Testis (tissue), 3 donors: Measurements from ENCODE around the gene NEURL1. TPM values are rescaled to one million over a fixed set of nuclear protein-coding genes. Genes with fewer than 3 reads are reported as not detected.

Experiments
- DNase-seq: peaks from one replicate; pipeline ENCODE4 v3.0.0-alpha.2; 2019
- H3K27ac ChIP-seq, 2 donors: fragments of 200-600 bp; sonication (generic); one replicate each; pipeline ENCODE4 v1.5.1; 2019
- H3K27me3 ChIP-seq: fragments of 200-600 bp; sonication (generic); one replicate; pipeline ENCODE4 v1.5.1; 2019
- H3K36me3 ChIP-seq: fragments of 200-600 bp; sonication (generic); one replicate; pipeline ENCODE4 v1.5.1; 2017; ENCODE audit warnings: low read depth; ENCODE audit errors: missing control alignments
- H3K4me1 ChIP-seq: fragments of 200-600 bp; sonication (generic); one replicate; pipeline ENCODE4 v1.5.1; 2019
- H3K4me3 ChIP-seq, 2 donors: fragments of 200-600 bp; sonication (generic); one replicate each; pipeline ENCODE4 v1.5.1; 2017 to 2019
- H3K9me3 ChIP-seq: fragments of 200-600 bp; sonication (generic); one replicate; pipeline ENCODE4 v1.5.1; 2017
- POLR2A ChIP-seq: fragments of 450-650 bp; IDR thresholded peaks from one replicate; pipeline ENCODE4 v1.6.1; 2017; ENCODE audit warnings: antibody characterized with exemption, mild to moderate bottlenecking, moderate library complexity
- WGBS, 2 donors: methylation state at CpG; one replicate each; pipeline ENCODE4 v1.1.5; 2018; 5-methylcytosine and 5-hydroxymethylcytosine counted together
- intact Hi-C: fragments of 100-400 bp; cut with DNase I; formaldehyde crosslinking; loops from one replicate; pipeline ENCODE4 v1.15.1; 2023; ENCODE audit warnings: low total_unique reads
- polyA plus RNA-seq: library from polyadenylated mRNA; stranded (reverse); fragments of 350-450 nt; fragmentation: Illumina TruSeq; extraction: RNeasy Lipid Tissue Mini Kit (QIAGEN cat#74804); gene quantifications from one replicate; pipeline ENCODE4 v1.2.3, GENCODE V29; 2014; ENCODE audit warnings: low read depth, low replicate concordance; ENCODE audit not compliant: insufficient read depth
- total RNA-seq, 2 donors: library from RNA; depleted of rRNA; stranded (reverse); fragments of >200 nt; gene quantifications; one replicate each; pipeline ENCODE4 v1.2.3, GENCODE V29; 2016
- TF ChIP-seq, protein P1 (sequence below), 3 experiments: fragments of 450-650 bp in 2 of 3; fragments of 200-600 bp in 1 of 3; sonication (generic) in 1 of 3; IDR thresholded peaks; one replicate each; pipeline ENCODE4 v1.5.1; 2016 to 2019; ENCODE audit warnings: antibody characterized with exemption in 3 of 3, mild to moderate bottlenecking in 2 of 3, moderate library complexity in 1 of 3

NEURL1 gene
- total and polyA plus RNA-seq, 3 donors from 2014 or later = 17.8 to 21.9 (median 19.8) TPM

DNA sequence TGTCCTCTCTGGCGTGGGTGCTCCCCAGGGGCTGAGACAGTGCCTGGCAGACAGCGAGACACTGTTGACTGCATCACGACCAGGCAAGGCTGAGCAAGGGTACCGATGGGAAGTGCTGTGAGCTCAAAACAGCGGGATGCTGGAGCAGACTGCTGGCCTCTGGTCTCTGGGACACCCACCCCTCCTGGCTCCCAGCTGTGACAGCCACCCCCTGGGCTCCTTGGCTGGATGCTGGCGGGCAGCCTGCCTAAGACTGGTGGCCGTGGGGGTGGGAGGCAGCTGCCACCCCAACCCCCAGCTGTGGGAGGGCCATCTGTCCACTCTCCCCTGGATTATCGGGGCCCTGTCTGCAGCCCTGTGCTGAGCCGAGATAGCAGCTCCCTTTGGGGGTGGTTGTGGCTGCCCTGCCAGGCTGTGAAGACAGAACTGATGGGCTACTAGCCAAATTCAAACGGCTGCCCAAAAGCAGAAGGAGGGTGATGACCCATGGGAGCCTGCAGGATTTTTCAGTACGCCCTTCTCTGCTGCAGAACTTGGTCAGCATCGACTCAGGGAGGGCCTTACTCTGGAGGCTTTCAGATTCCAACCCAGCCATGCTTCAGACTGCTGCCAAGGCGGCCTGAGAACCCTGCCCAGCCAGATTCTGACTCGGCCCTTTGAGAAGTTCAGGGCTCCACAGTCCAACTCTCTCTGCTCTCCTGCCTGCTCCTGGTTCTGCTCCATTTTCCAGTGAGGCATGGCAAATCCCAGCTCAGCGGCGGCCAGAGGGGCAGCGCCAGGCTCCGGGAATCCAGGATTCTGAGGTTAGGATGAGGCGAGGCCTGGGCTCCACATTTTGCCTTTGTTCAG lies 125.3 kb downstream of the NEURL1 start:
- Histone ChIP-seq H3K4me1 (peaks cover 73% of the 10 kb centered on the region), H3K9me3 (no peaks in the 10 kb centered on the region), H3K27ac (peak overlapping the region in 1 of 2 donors; percentile 53), H3K36me3 (no peaks in the 10 kb centered on the region), H3K4me3 (no peak overlapping the region), H3K27me3 (no peaks in the 10 kb centered on the region)
- intact Hi-C loops = no loop called here
- TF ChIP-seq, protein P1, sequence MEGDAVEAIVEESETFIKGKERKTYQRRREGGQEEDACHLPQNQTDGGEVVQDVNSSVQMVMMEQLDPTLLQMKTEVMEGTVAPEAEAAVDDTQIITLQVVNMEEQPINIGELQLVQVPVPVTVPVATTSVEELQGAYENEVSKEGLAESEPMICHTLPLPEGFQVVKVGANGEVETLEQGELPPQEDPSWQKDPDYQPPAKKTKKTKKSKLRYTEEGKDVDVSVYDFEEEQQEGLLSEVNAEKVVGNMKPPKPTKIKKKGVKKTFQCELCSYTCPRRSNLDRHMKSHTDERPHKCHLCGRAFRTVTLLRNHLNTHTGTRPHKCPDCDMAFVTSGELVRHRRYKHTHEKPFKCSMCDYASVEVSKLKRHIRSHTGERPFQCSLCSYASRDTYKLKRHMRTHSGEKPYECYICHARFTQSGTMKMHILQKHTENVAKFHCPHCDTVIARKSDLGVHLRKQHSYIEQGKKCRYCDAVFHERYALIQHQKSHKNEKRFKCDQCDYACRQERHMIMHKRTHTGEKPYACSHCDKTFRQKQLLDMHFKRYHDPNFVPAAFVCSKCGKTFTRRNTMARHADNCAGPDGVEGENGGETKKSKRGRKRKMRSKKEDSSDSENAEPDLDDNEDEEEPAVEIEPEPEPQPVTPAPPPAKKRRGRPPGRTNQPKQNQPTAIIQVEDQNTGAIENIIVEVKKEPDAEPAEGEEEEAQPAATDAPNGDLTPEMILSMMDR (IDR thresholded peaks at IDR 0.05) = no peak
- TF ChIP-seq POLR2A = no peak
- DNase-seq = peak; percentile 85
- 34 to 62% methylated on average over 4 to 18 of the region's 19 CpGs for WGBS, 2 donors

DNA sequence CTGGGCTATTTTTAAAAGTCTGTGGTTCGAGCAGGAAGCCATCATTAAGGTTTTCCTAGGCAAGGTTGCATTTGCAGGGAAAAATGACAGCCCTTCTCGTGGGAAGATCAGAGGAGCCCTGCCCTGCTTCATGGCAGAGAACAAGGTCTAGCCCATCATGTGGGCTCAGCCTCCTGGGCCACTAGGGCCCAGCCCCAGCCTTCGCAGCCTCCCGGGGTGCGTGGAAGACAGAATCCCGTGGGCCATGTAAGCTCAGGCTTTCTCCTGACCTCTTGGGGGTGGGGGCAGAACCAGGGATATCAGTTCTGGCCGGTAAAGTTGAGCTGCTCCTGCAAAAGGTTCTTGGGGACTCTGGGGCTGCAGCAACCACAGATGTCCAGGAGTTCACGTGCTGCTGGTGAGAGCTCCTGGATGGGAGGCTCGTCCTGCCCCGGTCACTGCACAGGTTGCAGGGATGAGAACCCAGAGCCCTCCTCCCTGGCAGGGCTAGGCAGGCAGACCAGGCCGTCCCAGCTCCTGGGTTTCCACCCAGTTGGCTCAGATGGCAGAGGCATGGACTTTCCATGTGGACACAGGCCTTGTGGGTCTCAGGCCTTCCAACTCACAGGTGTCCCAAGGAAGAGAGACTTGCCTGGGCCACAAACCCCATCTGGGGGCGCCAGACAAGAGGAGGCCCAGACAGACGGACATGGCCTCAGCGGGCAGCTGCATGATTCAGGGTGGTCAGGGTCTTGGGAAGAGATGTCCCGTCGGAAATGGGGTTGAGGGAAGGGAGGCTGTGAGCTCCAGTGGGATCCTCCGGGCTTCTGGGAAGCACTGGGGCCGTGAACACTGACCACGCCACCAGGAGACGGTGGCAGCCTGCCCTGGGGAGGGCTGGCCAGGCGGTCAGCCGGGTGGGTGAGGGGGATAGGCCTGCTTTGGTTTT lies 126.2 kb downstream of the NEURL1 start:
- DNase-seq = no peak
- Histone ChIP-seq H3K4me1 (peaks cover 71% of the 10 kb centered on the region), H3K27ac (peak overlapping the region in 1 of 2 donors; percentile 53), H3K4me3 (no peak overlapping the region), H3K9me3 (no peaks in the 10 kb centered on the region), H3K36me3 (no peaks in the 10 kb centered on the region), H3K27me3 (no peaks in the 10 kb centered on the region)
- WGBS, 2 donors = 65 to 68% methylated on average over 10 to 22 of the region's 22 CpGs
- TF ChIP-seq, protein P1 (IDR thresholded peaks at IDR 0.05) = no peak
- no peak for TF ChIP-seq POLR2A
- intact Hi-C loops = no loop called here

GRCh38 chr10:103620352-103620740 lies 126.8 kb downstream of the NEURL1 start:
- TF ChIP-seq, protein P1 (IDR thresholded peaks at IDR 0.05) = no peak
- no peak for TF ChIP-seq POLR2A
- Histone ChIP-seq H3K27ac (peak overlapping the region in 1 of 2 donors; percentile 53), H3K4me1 (peaks cover 65% of the 10 kb centered on the region), H3K36me3 (no peaks in the 10 kb centered on the region), H3K9me3 (no peaks in the 10 kb centered on the region), H3K27me3 (no peaks in the 10 kb centered on the region), H3K4me3 (no peak overlapping the region)
- intact Hi-C loops = no loop called here
- DNase-seq = no peak
- WGBS, 2 donors = 39 to 60% methylated on average over 4 to 7 of the region's 7 CpGs

GRCh38 chr10:103620891-103621782 lies 127.6 kb downstream of the NEURL1 start:
- no peaks in the 10 kb centered on the region for H3K27me3 ChIP-seq
- no peak overlapping the region for H3K4me3 ChIP-seq
- peaks cover 59% of the 10 kb centered on the region for H3K4me1 ChIP-seq
- DNase-seq = no peak
- TF ChIP-seq, protein P1 (IDR thresholded peaks at IDR 0.05) = no peak
- no peak for TF ChIP-seq POLR2A
- intact Hi-C loops = no loop called here
- 72% methylated on average over 10 to 15 of the region's 15 CpGs for whole genome bisulfite sequencing, 2 donors
- H3K36me3 ChIP-seq = no peaks in the 10 kb centered on the region
- H3K27ac ChIP-seq = peak overlapping the region in 1 of 2 donors; percentile 54
- H3K9me3 ChIP-seq = no peaks in the 10 kb centered on the region
